ENCODE measurements around the gene VTI1A. TPM values are rescaled to one million over a fixed set of nuclear protein-coding genes. Genes with fewer than 3 reads are reported as not detected.

VTI1A gene
- total and polyA plus RNA-seq, 2 of the 13 experiments (the other 11 are each of a cell fraction or from before 2014, with no cell fraction given) = 11.7 to 32.7 TPM

DNA sequence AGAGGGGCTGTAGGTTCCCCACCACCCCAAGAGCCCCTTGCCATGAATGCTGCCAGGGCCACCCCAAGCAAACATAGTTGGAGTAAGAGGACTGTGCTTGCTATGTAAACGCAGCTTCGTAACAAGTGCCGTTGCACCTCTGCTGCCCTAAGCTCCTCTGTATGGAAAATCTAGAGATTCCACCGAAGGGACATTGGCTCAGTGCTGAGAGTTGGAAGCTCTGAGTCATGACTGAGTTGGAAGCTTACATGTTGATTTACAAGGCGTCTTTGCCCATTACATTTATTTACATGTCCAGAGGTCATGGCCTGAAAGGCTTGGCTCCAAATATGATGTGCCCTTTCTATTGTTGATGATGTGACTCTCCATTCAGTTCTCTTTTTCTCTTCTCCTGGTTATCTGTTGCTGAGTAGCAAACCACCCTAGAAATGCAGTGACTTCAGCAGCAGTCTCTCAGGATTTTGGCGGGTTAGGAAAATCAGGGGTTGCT lies 270.0 kb downstream of the VTI1A start (continued):
- TF ChIP-seq ZNF652 (CRISPR knock-in tag; IDR thresholded peaks at IDR 0.05; ENCODE audit: borderline replicate concordance, low read depth) (peak; percentile 13; the same call in 1 of the 2 replicates), KDM1A (CRISPR knock-in tag; IDR thresholded peaks at IDR 0.05) (no peak), POGZ (CRISPR knock-in tag; IDR thresholded peaks at IDR 0.05) (peak; percentile 91), RBAK (CRISPR knock-in tag; IDR thresholded peaks at IDR 0.05) (peak; percentile 69; the same call in 1 of the 2 replicates), SALL1 (CRISPR knock-in tag; IDR thresholded peaks at IDR 0.05) (peak; percentile 96), ZNF552 (CRISPR knock-in tag; IDR thresholded peaks at IDR 0.05; ENCODE audit: borderline replicate concordance) (no peak), GFI1 (CRISPR knock-in tag; IDR thresholded peaks at IDR 0.05; ENCODE audit: borderline replicate concordance) (peak; percentile 45; the same call in 1 of the 2 replicates), ZNF264 (CRISPR knock-in tag; IDR thresholded peaks at IDR 0.05) (peak; percentile 46; the same call in 1 of the 2 replicates), TBX3 (IDR thresholded peaks at IDR 0.05; ENCODE audit: borderline replicate concordance) (peak; percentile 71; the same call in 1 of the 2 replicates), GATA4 (IDR thresholded peaks at IDR 0.05; ENCODE audit: borderline replicate concordance, low read depth) (peak; percentile 27; the same call in 1 of the 2 replicates), TBL1XR1 (IDR thresholded peaks at IDR 0.05; ENCODE audit: borderline replicate concordance, low read length, partially characterized antibody) (peak; percentile 48), CBX1 (IDR thresholded peaks at IDR 0.05; ENCODE audit: low read depth) (peak; percentile 35), MATR3 (CRISPR knock-in tag; IDR thresholded peaks at IDR 0.05) (no peak), HNRNPK (IDR thresholded peaks at IDR 0.05; ENCODE audit: low read depth, low read length, poor library complexity, severe bottlenecking) (no peak), FOSL2 (CRISPR knock-in tag; IDR thresholded peaks at IDR 0.05) (peak; percentile 98), POLR2G (IDR thresholded peaks at IDR 0.05; ENCODE audit: low read depth, low read length) (0 out of 2 replicates have a peak, but pooled peaks have one; percentile 28), ARID2 (CRISPR knock-in tag; IDR thresholded peaks at IDR 0.05; ENCODE audit: borderline replicate concordance) (peak; percentile 61; the same call in 1 of the 2 replicates), NCOA5 (CRISPR knock-in tag; IDR thresholded peaks at IDR 0.05) (no peak), ZNF605 (CRISPR knock-in tag; IDR thresholded peaks at IDR 0.05) (peak; percentile 100), TARDBP (CRISPR knock-in tag; IDR thresholded peaks at IDR 0.05) (peak; percentile 78; the same call in 1 of the 2 replicates)
- TF ChIP-seq, protein P1, sequence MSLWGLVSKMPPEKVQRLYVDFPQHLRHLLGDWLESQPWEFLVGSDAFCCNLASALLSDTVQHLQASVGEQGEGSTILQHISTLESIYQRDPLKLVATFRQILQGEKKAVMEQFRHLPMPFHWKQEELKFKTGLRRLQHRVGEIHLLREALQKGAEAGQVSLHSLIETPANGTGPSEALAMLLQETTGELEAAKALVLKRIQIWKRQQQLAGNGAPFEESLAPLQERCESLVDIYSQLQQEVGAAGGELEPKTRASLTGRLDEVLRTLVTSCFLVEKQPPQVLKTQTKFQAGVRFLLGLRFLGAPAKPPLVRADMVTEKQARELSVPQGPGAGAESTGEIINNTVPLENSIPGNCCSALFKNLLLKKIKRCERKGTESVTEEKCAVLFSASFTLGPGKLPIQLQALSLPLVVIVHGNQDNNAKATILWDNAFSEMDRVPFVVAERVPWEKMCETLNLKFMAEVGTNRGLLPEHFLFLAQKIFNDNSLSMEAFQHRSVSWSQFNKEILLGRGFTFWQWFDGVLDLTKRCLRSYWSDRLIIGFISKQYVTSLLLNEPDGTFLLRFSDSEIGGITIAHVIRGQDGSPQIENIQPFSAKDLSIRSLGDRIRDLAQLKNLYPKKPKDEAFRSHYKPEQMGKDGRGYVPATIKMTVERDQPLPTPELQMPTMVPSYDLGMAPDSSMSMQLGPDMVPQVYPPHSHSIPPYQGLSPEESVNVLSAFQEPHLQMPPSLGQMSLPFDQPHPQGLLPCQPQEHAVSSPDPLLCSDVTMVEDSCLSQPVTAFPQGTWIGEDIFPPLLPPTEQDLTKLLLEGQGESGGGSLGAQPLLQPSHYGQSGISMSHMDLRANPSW (CRISPR knock-in tag; IDR thresholded peaks at IDR 0.05; ENCODE audit: borderline replicate concordance) = peak; percentile 56; the same call in 1 of the 2 replicates
- TF ChIP-seq, protein P2, sequence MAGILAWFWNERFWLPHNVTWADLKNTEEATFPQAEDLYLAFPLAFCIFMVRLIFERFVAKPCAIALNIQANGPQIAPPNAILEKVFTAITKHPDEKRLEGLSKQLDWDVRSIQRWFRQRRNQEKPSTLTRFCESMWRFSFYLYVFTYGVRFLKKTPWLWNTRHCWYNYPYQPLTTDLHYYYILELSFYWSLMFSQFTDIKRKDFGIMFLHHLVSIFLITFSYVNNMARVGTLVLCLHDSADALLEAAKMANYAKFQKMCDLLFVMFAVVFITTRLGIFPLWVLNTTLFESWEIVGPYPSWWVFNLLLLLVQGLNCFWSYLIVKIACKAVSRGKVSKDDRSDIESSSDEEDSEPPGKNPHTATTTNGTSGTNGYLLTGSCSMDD (CRISPR knock-in tag; IDR thresholded peaks at IDR 0.05) = no peak
- TF ChIP-seq, protein P3, sequence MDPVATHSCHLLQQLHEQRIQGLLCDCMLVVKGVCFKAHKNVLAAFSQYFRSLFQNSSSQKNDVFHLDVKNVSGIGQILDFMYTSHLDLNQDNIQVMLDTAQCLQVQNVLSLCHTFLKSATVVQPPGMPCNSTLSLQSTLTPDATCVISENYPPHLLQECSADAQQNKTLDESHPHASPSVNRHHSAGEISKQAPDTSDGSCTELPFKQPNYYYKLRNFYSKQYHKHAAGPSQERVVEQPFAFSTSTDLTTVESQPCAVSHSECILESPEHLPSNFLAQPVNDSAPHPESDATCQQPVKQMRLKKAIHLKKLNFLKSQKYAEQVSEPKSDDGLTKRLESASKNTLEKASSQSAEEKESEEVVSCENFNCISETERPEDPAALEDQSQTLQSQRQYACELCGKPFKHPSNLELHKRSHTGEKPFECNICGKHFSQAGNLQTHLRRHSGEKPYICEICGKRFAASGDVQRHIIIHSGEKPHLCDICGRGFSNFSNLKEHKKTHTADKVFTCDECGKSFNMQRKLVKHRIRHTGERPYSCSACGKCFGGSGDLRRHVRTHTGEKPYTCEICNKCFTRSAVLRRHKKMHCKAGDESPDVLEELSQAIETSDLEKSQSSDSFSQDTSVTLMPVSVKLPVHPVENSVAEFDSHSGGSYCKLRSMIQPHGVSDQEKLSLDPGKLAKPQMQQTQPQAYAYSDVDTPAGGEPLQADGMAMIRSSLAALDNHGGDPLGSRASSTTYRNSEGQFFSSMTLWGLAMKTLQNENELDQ (CRISPR knock-in tag; IDR thresholded peaks at IDR 0.05; ENCODE audit: borderline replicate concordance) = no peak
- TF ChIP-seq, protein P4, sequence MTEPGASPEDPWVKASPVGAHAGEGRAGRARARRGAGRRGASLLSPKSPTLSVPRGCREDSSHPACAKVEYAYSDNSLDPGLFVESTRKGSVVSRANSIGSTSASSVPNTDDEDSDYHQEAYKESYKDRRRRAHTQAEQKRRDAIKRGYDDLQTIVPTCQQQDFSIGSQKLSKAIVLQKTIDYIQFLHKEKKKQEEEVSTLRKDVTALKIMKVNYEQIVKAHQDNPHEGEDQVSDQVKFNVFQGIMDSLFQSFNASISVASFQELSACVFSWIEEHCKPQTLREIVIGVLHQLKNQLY (CRISPR knock-in tag; IDR thresholded peaks at IDR 0.05) = peak; percentile 56; the same call in 1 of the 2 replicates

Data from HepG2 (cell line).